A673 (cell line): ENCODE data around the gene HDAC2. TPM values are rescaled to one million over a fixed set of nuclear protein-coding genes. Genes with fewer than 3 reads are reported as not detected.

Experiments used
- BruUV-seq: library from RNA; stranded (reverse); fragments of 400-500 nt; replicated peaks from 2 replicates; lab custom pipeline; 2021; lab: Mats Ljungman, UMichigan
- CTCF ChIA-PET: fragments of 300-600 bp; sonication (Branson Sonifier 250); formaldehyde crosslinking; loops from one replicate; lab custom pipeline; 2022; ENCODE audit warnings: antibody characterized with exemption; lab: Charles Lee
- POLR2A ChIA-PET: fragments of 300-600 bp; sonication (Branson Sonifier 250); formaldehyde crosslinking; loops from one replicate; lab custom pipeline; 2022; ENCODE audit warnings: antibody characterized with exemption; ENCODE audit not compliant: low non-redundant PET; lab: Charles Lee
- DNase-seq: peaks from one replicate; pipeline ENCODE4 v3.0.0-alpha.2; 2015; ENCODE audit warnings: low spot score
- H3K27ac ChIP-seq: fragments of 200-600 bp; sonication (generic); 2 replicates; pipeline ENCODE4 v1.5.1; 2016; ENCODE audit warnings: mixed run types, low read depth, mild to moderate bottlenecking, mixed read lengths, antibody characterized with exemption, low read length; ENCODE audit not compliant: poor library complexity, severe bottlenecking
- H3K27me3 ChIP-seq: fragments of 200-600 bp; sonication (generic); replicated peaks from 2 replicates; pipeline ENCODE4 v1.6.1; 2017; ENCODE audit warnings: mixed run types, low read depth, mild to moderate bottlenecking, mixed read lengths, antibody characterized with exemption, low read length; ENCODE audit not compliant: insufficient read depth, poor library complexity
- H3K36me3 ChIP-seq: fragments of 200-600 bp; sonication (generic); 2 replicates; pipeline ENCODE4 v1.6.1; 2016; ENCODE audit warnings: mixed run types, mild to moderate bottlenecking, mixed read lengths, antibody characterized with exemption, low read length; ENCODE audit not compliant: insufficient read depth, poor library complexity, severe bottlenecking
- H3K4me1 ChIP-seq: fragments of 200-600 bp; sonication (generic); 2 replicates; pipeline ENCODE4 v1.6.1; 2017; ENCODE audit warnings: mixed run types, mild to moderate bottlenecking, mixed read lengths, antibody characterized with exemption, low read length; ENCODE audit not compliant: insufficient read depth, poor library complexity, severe bottlenecking
- H3K4me3 ChIP-seq: fragments of 200-600 bp; sonication (generic); 2 replicates; pipeline ENCODE4 v1.5.1; 2016; ENCODE audit warnings: low read depth, mixed run types, mild to moderate bottlenecking, mixed read lengths, low read length; ENCODE audit not compliant: poor library complexity, severe bottlenecking
- H3K9me3 ChIP-seq: fragments of 200-600 bp; sonication (generic); 2 replicates; pipeline ENCODE4 v1.6.1; 2016; ENCODE audit warnings: mixed run types, low read depth, mild to moderate bottlenecking, mixed read lengths, antibody characterized with exemption, low read length; ENCODE audit not compliant: poor library complexity, severe bottlenecking
- EZH2 ChIP-seq: fragments of 200-600 bp; sonication (generic); IDR thresholded peaks from 2 replicates; pipeline ENCODE4 v1.6.1; 2017; ENCODE audit warnings: borderline replicate concordance, low read depth, mild to moderate bottlenecking, mixed read lengths, antibody characterized with exemption, low read length; ENCODE audit not compliant: poor library complexity, severe bottlenecking
- intact Hi-C: fragments of 100-400 bp; cut with micrococcal nuclease; formaldehyde crosslinking; loops from one replicate; pipeline ENCODE4 v1.10.0; 2022; ENCODE audit not compliant: unreplicated experiment
- total RNA-seq: library from RNA; stranded (reverse); gene quantifications from 2 replicates; pipeline ENCODE4 v1.2.3, GENCODE V29; 2021
- TF ChIP-seq, protein P1 (sequence below): fragments of 300-800, 200-600 bp; sonication (generic); conservative IDR thresholded peaks from 2 replicates; pipeline ENCODE4 v1.5.1; 2017; ENCODE audit warnings: low read depth, mild to moderate bottlenecking, antibody characterized with exemption, low read length, moderate library complexity, mixed read lengths

HDAC2 gene
- total RNA-seq, 1 experiment from 2014 or later, result 257 TPM

GRCh38 chr6:113953346-113953745 is 17.6 kb downstream of the HDAC2 start:
- Histone ChIP-seq H3K9me3 (no peaks in the 10 kb centered on the region), H3K36me3 (peaks cover 73% of the 10 kb centered on the region), H3K4me3 (no peak overlapping the region), H3K4me1 (no peaks in the 10 kb centered on the region), H3K27me3 (no peaks in the 10 kb centered on the region), H3K27ac (no peak overlapping the region)
- ChIA-PET CTCF (no interaction called here), POLR2A (no interaction called here)
- DNase-seq, result no peak
- TF ChIP-seq EZH2, result no peak
- TF ChIP-seq, protein P1, sequence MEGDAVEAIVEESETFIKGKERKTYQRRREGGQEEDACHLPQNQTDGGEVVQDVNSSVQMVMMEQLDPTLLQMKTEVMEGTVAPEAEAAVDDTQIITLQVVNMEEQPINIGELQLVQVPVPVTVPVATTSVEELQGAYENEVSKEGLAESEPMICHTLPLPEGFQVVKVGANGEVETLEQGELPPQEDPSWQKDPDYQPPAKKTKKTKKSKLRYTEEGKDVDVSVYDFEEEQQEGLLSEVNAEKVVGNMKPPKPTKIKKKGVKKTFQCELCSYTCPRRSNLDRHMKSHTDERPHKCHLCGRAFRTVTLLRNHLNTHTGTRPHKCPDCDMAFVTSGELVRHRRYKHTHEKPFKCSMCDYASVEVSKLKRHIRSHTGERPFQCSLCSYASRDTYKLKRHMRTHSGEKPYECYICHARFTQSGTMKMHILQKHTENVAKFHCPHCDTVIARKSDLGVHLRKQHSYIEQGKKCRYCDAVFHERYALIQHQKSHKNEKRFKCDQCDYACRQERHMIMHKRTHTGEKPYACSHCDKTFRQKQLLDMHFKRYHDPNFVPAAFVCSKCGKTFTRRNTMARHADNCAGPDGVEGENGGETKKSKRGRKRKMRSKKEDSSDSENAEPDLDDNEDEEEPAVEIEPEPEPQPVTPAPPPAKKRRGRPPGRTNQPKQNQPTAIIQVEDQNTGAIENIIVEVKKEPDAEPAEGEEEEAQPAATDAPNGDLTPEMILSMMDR, result no peak
- no TSS peak for BruUV-seq
- intact Hi-C loops, result no loop called here

DNA sequence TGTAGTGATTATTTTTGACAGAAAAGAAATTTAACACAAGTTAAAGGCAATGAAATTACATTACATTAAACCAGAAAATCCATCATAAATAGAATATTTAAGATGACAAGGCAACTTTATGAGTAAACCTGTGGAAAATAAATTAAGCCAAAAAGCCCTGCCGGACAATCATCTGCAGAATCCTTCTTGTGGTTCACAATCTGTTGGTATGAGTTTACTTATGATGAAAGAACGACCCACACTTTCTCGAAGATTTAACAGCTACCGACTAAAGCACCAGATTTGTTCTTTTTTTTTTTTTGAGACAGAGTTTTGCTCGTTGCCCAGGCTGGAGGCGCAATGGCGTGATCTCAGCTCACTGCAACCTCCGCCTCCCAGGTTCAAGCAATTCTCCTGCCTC is 21.4 kb downstream of the HDAC2 start:
- BruUV-seq, result no TSS peak
- CTCF ChIA-PET, result no interaction called here

DNA sequence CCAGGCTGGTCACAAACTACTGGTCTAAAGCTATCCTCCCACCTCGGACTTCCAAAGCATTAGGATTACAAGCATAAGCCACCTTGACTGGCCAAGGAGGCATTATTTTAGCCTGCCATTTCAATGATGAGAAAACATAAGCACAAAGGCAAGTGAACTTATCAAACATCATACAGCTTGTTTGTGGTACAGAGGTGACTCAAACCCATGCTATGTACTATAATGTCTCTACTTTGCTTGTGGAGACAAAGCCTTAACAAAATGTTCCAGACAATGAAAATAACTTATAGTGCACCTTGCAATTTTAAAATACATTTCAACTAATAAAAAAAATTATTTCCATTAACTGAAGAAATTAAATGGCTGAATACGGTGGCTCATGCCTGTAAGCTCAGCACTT is 26.2 kb downstream of the HDAC2 start:
- intact Hi-C loops, result no loop called here
- Histone ChIP-seq H3K36me3 (peaks cover 79% of the 10 kb centered on the region), H3K27me3 (no peaks in the 10 kb centered on the region), H3K9me3 (no peaks in the 10 kb centered on the region), H3K4me1 (no peaks in the 10 kb centered on the region), H3K4me3 (no peak overlapping the region), H3K27ac (no peak overlapping the region)
- BruUV-seq, result no TSS peak
- no peak for DNase-seq
- ChIA-PET CTCF (no interaction called here), POLR2A (no interaction called here)
- TF ChIP-seq, protein P1, result no peak
- TF ChIP-seq EZH2, result no peak

More for the DNA sequence above, 21.4 kb downstream of the HDAC2 start:
- H3K9me3 ChIP-seq, result no peaks in the 10 kb centered on the region
- H3K4me1 ChIP-seq, result no peaks in the 10 kb centered on the region
- intact Hi-C loops, result no loop called here
- no peak for DNase-seq
- POLR2A ChIA-PET, result no interaction called here
- H3K27me3 ChIP-seq, result no peaks in the 10 kb centered on the region
- no peak overlapping the region for H3K4me3 ChIP-seq
- H3K36me3 ChIP-seq, result peaks cover 64% of the 10 kb centered on the region
- H3K27ac ChIP-seq, result no peak overlapping the region
- no peak for TF ChIP-seq EZH2
- TF ChIP-seq, protein P1, result no peak
